GM23338 (cell line): Measurements from ENCODE around the gene TMSB15B.
"Not testable (repeated sequence)": the region's sequence is repeated elsewhere in the genome, so short reads cannot be mapped to it uniquely, and the experiment has no call there.

Experiments
- CREB1 ChIP-seq: fragments of 250-450 bp; sonication (Bioruptor Pico); IDR thresholded peaks from 2 replicates; pipeline ENCODE4 v1.5.0; 2020; ENCODE audit warnings: low read depth, mild to moderate bottlenecking, moderate library complexity
- CTCF ChIP-seq, 2 experiments: fragments of 200-600 bp in 1 of 2; sonication (generic) in 1 of 2; conservative IDR thresholded peaks; 2 replicates each; pipeline versions ENCODE4 v1.5.1 to v1.6.1; 2016 to 2017; ENCODE audit warnings: antibody characterized with exemption in 2 of 2, low read depth in 2 of 2, mild to moderate bottlenecking in 2 of 2, moderate library complexity in 1 of 2
- ETS1 ChIP-seq: IDR thresholded peaks from 2 replicates; pipeline ENCODE4 v1.6.1; 2016; ENCODE audit warnings: antibody characterized with exemption
- EZH2 ChIP-seq: fragments of 200-600 bp; sonication (generic); IDR thresholded peaks from one replicate; pipeline ENCODE4 v1.8.0; 2017; ENCODE audit warnings: antibody characterized with exemption, mild to moderate bottlenecking, low read depth; ENCODE audit not compliant: unreplicated experiment
- EZH2phosphoT487 ChIP-seq: fragments of 200-600 bp; sonication (generic); IDR thresholded peaks from one replicate; pipeline ENCODE4 v1.8.1; 2018; ENCODE audit warnings: antibody characterized with exemption; ENCODE audit not compliant: unreplicated experiment
- JUNB ChIP-seq: IDR thresholded peaks from one replicate; pipeline ENCODE4 v1.6.1; 2016; ENCODE audit warnings: antibody characterized with exemption; ENCODE audit not compliant: unreplicated experiment
- NANOG ChIP-seq: IDR thresholded peaks from 2 replicates; pipeline ENCODE4 v1.6.1; 2016; ENCODE audit warnings: antibody characterized with exemption, borderline replicate concordance
- POLR2AphosphoS5 ChIP-seq: IDR thresholded peaks from 2 replicates; pipeline ENCODE4 v1.6.1; 2016; ENCODE audit warnings: antibody characterized with exemption, low read depth
- REST ChIP-seq: IDR thresholded peaks from one replicate; pipeline ENCODE4 v1.6.1; 2018; ENCODE audit warnings: antibody characterized with exemption; ENCODE audit not compliant: unreplicated experiment
- ZNF114 ChIP-seq: fragments of 250-450 bp; sonication (Bioruptor Pico); IDR thresholded peaks from 2 replicates; pipeline ENCODE4 v1.5.0; 2020; ENCODE audit warnings: mild to moderate bottlenecking, moderate library complexity
- ZNF331 ChIP-seq: fragments of 250-450 bp; sonication (Bioruptor Pico); IDR thresholded peaks from 2 replicates; pipeline ENCODE4 v1.5.0; 2020; ENCODE audit warnings: low read depth, mild to moderate bottlenecking, moderate library complexity
- ZNF462 ChIP-seq: fragments of 250-450 bp; sonication (Bioruptor Pico); IDR thresholded peaks from 2 replicates; pipeline ENCODE4 v1.5.0; 2020; ENCODE audit warnings: mild to moderate bottlenecking, moderate library complexity

GRCh38 chrX:103920515-103920914 is 41.9 kb upstream of the TMSB15B start:
- TF ChIP-seq EZH2phosphoT487; CTCF (conservative IDR thresholded peaks at IDR 0.05; ENCODE audit: low read depth in 2 of 2); POLR2AphosphoS5; EZH2; ZNF331 (CRISPR knock-in tag); REST; CREB1 (CRISPR knock-in tag); JUNB; NANOG; ETS1; ZNF114 (CRISPR knock-in tag); ZNF462 (CRISPR knock-in tag): not testable (repeated sequence)
